Stimulated activated CD4-positive, alpha-beta T cell treated with anti-CD3 and anti-CD28 coated beads, TNF-alpha, amount 100 ng/mL, for 4 hours (primary cell): ENCODE results near the gene KRT38.
"Not testable (repeated sequence)": the region's sequence is repeated elsewhere in the genome, so short reads cannot be mapped to it uniquely, and the experiment has no call there.

Source experiments
- DNase-seq, 3 experiments: peaks; one replicate each; pipeline ENCODE4 v3.0.0-alpha.2; 2020; ENCODE audit warnings: low read depth in 3 of 3

Gene KRT38

DNA sequence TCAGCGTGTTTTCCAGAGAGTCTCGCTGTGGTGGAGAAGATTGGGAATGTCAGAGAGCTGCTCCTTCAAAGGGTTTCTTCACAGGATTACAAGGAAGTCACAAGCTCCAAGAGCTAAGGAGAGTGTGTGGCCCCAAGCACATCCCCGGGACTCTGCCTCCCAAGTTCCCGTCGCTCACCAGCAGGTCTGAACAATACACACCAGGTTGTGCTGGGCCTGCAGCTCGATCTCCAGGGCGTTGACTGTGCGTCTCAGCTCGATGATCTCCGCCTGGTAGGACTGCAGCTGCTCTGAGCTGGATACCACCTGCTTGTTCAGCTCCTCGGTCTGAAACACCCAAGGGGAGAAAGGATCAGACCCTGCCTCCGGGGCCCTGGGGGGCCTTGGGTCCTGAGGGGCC is 45.7 kb downstream of the KRT38 start:
- DNase-seq, result not testable (repeated sequence)

DNA sequence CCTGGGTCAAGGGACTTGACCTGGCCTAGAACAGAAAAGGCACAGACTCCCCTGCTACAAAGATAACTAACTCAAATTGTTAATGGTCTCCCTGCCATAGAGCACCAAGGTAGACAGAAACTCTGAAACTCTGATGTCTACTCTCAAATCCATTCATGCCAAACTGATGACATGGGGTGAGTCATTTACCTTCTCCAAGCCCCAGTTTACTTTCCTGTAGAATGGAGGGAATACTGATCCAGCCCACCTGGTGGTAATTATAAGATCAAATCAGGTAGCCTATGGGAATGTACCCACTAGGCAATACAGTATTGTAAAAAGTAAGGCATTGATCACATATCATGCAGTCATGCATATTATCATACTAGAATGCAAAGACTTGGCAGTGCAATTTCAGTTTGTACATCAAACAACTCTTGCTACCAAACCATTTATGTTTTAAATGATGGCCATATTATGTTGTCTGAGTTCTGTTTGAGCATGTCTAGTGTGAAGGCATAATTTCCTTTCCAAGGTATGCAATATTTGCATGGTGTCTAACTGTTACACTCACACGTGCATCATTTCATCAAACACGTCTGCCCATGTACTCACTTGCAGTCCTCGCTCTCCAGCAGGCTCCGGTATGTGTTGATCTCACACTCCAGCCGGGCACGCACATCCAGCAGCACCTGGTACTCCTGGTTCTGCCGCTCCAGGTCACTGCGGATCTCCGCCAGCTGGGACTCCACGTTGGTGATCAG is 46.4 kb downstream of the KRT38 start:
- no peak for DNase-seq

DNA sequence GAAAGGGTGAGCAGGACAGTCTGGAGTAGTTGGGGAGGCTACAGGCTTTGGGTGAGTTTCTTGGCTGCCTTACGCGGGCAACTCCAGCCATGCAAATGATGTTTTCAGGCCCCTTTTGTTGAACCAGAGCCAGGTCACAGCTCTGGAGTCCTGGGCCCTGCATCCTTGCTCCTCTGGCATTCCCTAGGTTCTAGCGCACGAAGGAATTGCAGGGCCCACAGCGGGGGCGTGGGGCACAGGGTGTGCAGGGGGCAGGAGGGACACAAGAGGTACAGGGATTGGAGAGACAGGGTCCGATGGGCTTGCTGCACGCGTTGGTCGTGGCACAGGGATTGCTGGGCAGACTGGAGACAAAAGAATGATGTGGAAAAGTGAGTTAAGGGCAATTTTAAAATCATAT is 47.0 kb downstream of the KRT38 start:
- DNase-seq, result no peak

DNA sequence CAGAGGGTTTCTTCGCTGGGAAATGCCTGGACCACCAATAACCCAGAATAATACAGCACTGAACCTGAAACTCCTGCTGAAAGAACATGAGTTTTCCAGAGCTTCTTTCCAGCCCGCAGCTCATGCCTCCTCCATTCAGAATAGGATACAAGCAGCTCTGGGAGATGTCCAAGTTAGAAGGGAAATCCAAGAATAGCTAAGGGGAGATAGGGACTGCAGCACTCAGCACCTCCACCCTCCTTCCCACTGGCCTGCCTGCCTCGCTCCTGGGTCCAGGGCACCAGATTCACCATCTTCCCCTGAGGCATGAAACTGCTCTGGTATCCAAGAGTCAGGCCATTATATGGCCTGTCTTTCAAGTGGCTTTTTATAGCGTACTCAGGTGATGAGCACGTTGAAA is 47.5 kb downstream of the KRT38 start:
- no peak for DNase-seq

DNA sequence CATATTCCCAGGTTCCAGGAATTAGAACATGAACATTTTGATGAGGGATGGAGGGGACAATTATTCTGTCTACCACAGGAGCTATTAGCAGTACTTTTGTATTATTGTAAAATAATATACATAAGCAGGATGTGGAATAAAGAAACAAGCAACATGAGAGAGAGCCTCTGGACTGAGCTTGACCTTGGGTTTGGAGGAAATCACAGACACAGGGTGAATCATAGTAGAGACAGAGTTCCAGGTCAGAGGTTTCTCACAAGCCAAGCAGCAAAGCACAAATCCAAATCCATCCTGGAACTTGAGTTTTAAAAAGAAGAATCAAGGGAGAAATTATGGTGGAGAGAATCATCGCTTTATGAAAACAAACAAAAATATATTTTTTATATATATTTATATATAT is 48.5 kb downstream of the KRT38 start:
- DNase-seq, result no peak

DNA sequence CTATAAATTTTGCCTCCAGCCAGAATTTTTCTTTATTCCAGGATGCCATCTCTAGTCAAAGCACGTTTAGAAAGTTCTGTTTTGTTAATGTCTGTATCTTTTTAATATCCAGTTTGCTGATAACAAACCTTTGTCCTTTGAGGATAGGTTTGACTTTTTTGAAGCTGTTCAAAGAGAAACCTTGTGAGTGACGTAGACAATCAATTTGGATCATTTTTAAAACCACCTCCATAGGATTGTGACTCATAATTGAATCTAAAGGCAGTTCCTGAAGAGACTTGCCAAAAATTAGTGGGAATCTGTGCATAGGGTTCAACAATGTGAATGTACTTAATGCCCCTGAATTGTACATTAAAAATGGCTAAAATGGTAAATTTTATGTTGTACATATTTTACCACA is 49.2 kb downstream of the KRT38 start:
- DNase-seq, result no peak

DNA sequence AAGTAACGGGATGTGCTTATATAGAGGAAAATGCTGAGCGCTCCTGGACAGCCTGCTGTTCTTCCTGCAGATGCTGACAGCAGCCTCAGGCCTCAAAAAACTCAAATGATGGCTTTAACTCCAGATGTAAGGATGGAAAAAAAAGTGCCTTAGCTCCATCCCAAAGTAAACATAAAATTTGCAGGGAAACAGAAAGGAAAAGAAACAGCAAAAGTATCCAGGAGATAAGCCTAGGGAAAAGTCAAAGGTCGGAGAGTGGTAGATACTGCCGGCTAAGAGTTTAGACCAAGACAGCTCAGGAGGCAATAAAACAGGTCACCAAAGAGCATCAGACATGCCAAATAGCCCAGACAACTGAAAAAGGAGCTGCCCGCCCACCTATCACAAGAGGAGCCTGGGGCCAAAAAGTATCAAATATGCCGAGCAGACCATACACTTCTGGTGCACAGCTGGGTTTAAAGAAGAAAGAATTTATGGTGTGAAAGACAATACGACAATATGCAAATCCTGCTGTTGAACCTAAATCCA is 50.3 kb downstream of the KRT38 start:
- no peak for DNase-seq

DNA sequence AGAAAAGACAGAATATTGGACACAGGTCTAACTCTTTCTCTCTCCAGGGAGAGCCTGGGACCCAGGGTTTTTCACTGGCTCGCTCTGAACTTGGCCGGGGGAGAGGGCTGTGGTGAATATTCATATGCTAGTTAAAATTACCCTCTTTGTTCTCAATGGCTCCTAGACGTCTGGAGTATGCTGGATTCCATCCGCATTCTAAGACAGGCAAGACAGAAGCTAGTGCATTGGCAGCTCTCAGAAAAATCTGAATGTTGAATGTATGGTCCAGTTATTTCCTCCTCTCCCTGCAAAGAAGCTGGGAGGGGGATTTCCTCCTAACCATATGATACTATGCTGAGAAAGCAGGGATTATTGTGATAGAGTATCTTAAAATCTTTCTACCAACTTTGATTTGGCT is 53.1 kb downstream of the KRT38 start:
- no peak for DNase-seq

DNA sequence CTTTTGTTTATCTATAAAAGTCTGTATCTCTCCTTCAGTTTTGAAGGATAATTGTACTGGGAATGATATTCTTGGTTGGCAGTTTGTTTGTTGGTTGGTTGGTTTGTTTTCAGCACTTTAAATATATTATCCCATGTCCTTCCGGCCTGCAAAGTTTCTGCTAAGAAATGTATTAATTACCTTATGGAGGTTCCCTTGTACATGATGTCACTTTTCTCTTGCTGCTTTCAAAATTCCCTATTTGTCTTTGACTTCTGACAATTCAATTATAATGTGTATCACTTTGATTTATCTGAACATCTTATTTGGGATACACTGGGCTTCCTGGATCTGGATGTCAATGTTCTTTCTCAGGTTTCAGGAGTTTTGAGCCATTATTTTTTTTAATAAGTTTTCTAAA is 54.6 kb downstream of the KRT38 start:
- DNase-seq, result no peak
